Ramos (cell line): Measurements from ENCODE around the gene MNAT1.

ENCODE experiments used
- in situ Hi-C: fragments of 300-500 bp; cut with MboI; formaldehyde crosslinking; loops from one replicate; pipeline ENCODE4 v1.14.3; 2022; ENCODE audit warnings: low sequenced_read_pairs; ENCODE audit not compliant: unreplicated experiment

Gene MNAT1

GRCh38 chr14:61003571-61003970 lies 269.0 kb downstream of the MNAT1 start:
- in situ Hi-C loops: no loop called here

GRCh38 chr14:61019537-61019936 lies 285.0 kb downstream of the MNAT1 start:
- in situ Hi-C loops: no loop called here
